ENCODE data around the gene PCDHB9.

Gene PCDHB9

DNA sequence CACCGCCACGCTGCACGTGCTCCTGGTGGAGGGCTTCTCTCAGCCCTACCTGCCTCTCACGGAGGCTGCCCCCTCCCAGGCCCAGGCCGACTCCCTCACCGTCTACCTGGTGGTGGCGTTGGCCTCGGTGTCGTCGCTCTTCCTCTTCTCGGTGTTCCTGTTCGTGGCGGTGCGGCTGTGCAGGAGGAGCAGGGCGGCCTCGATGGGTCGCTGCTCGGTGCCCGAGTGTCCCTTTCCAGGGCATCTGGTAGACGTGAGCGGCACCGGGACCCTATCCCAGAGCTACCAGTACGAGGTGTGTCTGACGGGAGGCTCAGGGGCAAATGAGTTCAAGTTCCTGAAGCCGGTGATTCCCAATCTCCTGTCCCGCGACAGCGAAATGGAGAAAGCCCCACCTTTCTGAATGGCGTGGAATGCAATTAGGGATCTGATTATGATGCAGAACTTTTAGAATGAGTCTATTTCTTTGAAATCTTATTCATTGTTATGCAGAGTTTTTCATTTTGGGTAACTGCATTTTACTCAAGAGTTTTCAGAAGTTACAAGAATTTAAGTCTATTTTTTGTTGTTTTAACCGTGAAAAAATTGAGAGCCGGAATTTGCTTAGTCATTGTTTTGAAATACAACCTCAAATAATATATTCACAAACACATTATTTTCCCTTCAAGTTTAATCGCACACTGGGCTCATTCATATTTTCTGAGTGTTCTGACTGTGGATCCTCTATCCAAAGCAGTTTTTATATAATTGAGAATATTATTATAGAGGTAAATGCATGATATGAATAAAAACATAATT is 49.8 kb downstream of the PCDHB9 start:
- Mint-ChIP-seq H3K9me3 (peaks cover 84% of the 10 kb centered on the region), H3K27me3 (peaks cover 41% of the 10 kb centered on the region), H3K27ac (no peak overlapping the region), H3K4me1 (ENCODE audit: low read depth) (no peaks in the 10 kb centered on the region), H3K4me3 (no peak overlapping the region), H3K36me3 (ENCODE audit: low read depth) (peaks cover 8% of the 10 kb centered on the region)
- intact Hi-C loops (cut with micrococcal nuclease), result no loop called here

Measured in dendritic cell treated with granulocyte-macrophage colony-stimulating factor and Interleukin-4, amounts not matched to agents 40 ng/mL and 50 ng/mL, for 4 days (primary cell).